ENCODE data around the gene RBFOX2. TPM values are rescaled to one million over a fixed set of nuclear protein-coding genes. Genes with fewer than 3 reads are reported as not detected.
"Not testable (repeated sequence)": the region's sequence is repeated elsewhere in the genome, so short reads cannot be mapped to it uniquely, and the experiment has no call there.

The RBFOX2 gene
- total RNA-seq, 1 donor from 2014 or later: 200 TPM

DNA sequence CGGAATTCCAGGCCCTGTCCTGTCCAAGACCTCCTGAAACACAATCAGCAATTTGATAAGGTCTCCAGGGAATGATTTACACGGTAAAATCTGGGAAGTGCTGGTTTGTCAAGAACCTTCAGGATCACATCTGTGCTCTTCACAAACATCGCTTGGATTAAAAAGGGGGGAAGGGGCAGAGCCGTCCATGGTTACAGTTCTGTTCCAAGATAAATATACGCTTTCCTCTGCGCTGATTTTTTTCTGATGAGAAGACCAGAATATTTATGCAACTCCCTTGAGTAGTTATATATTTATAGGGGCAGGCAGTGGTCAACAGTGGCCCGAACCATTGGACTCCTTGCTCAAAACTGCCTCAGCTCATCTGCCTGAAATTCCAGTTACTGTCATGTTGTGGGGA lies 320.2 kb downstream of the RBFOX2 start:
- no peaks in the 10 kb centered on the region for H3K36me3 ChIP-seq (ENCODE audit: control insufficient read depth in 3 of 3, insufficient read depth in 3 of 3, low read length in 3 of 3)
- H3K9me3 ChIP-seq (ENCODE audit: control insufficient read depth in 3 of 3, low read length in 3 of 3): peaks cover 0 to 3% (median 0%) of the 10 kb centered on the region in 3 donors
- H3K27me3 ChIP-seq (ENCODE audit: control insufficient read depth in 3 of 3, insufficient read depth in 3 of 3, low read length in 3 of 3): no peaks in the 10 kb centered on the region
- no peaks in the 10 kb centered on the region for H3K4me1 ChIP-seq (ENCODE audit: control insufficient read depth in 3 of 3, insufficient read depth in 3 of 3, low read length in 3 of 3)
- H3K27ac ChIP-seq (ENCODE audit: low read depth, low read length): no peak overlapping the region
- no peak overlapping the region for H3K9ac ChIP-seq (ENCODE audit: low read depth in 1 of 3, low read length in 3 of 3)
- H3K4me3 ChIP-seq (ENCODE audit: low read length in 3 of 3): no peak overlapping the region

DNA sequence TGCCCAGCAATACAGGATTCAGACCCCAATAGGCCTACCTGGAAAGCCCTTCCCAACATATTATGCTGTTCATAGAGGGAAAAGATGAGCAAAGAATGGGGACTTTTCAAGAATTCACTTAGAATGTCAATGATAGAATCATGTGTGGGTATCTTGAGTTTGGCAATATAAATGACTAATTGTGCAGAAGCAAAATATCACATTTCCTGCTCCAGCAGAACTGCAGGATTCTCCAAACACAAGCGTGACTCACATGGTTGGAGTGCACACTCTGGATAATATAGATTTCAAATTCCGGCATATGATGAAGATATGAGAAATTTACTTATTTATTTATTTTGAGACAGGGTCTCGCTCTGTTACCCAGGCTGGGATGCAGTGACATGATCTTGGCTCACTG lies 323.5 kb downstream of the RBFOX2 start:
- no peaks in the 10 kb centered on the region for H3K36me3 ChIP-seq (ENCODE audit: control insufficient read depth in 3 of 3, insufficient read depth in 3 of 3, low read length in 3 of 3)
- no peak overlapping the region for H3K4me3 ChIP-seq (ENCODE audit: low read length in 3 of 3)
- no peaks in the 10 kb centered on the region for H3K9me3 ChIP-seq (ENCODE audit: control insufficient read depth in 3 of 3, low read length in 3 of 3)
- no peak overlapping the region for H3K27ac ChIP-seq (ENCODE audit: low read depth, low read length)
- no peak overlapping the region for H3K9ac ChIP-seq (ENCODE audit: low read depth in 1 of 3, low read length in 3 of 3)
- H3K4me1 ChIP-seq (ENCODE audit: control insufficient read depth in 3 of 3, insufficient read depth in 3 of 3, low read length in 3 of 3): no peaks in the 10 kb centered on the region
- no peaks in the 10 kb centered on the region for H3K27me3 ChIP-seq (ENCODE audit: control insufficient read depth in 3 of 3, insufficient read depth in 3 of 3, low read length in 3 of 3)

DNA sequence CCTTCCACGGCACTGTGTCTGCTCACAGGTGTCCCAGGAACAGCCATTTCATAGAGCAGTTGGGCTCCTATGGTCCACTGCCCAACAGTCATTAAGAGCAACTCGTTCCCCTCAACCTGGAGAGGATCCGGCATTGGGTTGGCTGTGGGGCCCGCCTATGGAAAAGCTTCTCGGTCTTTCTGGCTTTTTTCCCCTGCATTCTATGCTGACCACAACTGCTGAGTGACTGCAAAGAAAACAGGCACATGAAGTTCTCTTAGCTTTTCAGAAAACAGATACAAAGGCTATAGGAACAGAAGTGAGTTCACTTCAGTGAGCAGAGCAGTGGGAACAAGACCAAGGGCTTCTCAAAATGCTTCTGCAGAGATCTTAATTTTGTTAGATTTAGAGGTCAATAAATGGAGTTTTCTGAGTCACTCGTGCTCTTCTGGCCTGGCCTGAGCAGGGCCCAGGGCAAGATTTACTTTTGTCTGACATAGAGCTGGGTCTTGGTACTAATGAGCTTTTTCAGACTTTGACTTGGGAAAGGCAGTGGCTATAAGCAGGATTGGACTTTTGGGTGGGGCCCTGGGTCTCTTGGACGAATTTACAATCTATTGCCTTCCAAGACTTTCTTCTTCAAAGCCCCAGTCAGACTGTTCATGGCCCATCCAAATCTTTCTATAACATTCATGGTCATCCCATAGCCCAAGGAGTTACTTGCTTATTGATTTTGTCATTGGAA lies 324.6 kb downstream of the RBFOX2 start:
- no peaks in the 10 kb centered on the region for H3K9me3 ChIP-seq (ENCODE audit: control insufficient read depth in 3 of 3, low read length in 3 of 3)
- H3K4me1 ChIP-seq (ENCODE audit: control insufficient read depth in 3 of 3, insufficient read depth in 3 of 3, low read length in 3 of 3): no peaks in the 10 kb centered on the region
- H3K27me3 ChIP-seq (ENCODE audit: control insufficient read depth in 3 of 3, insufficient read depth in 3 of 3, low read length in 3 of 3): no peaks in the 10 kb centered on the region
- no peak overlapping the region for H3K27ac ChIP-seq (ENCODE audit: low read depth, low read length)
- H3K4me3 ChIP-seq (ENCODE audit: low read length in 3 of 3): no peak overlapping the region
- H3K9ac ChIP-seq (ENCODE audit: low read depth in 1 of 3, low read length in 3 of 3): no peak overlapping the region
- H3K36me3 ChIP-seq (ENCODE audit: control insufficient read depth in 3 of 3, insufficient read depth in 3 of 3, low read length in 3 of 3): no peaks in the 10 kb centered on the region

DNA sequence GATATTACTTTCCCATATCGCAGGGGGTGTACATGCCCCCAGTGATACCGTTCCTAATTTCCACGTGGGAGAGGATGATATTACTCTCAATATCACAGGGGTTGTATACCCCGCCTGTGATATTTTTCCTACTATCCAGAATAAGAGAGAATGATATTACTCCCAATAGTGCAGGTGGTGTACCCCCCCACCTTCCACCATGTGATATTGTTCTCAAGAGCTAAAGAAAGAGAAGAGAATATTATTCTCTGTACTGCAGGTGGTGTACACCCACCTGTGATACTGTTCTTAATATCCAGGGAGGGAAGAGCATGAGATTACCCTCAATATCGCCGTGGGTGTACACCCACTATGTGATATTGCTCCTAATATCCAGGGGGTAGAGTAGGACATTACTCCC lies 328.8 kb downstream of the RBFOX2 start:
- H3K9ac ChIP-seq (ENCODE audit: low read depth in 1 of 3, low read length in 3 of 3); H3K27me3 ChIP-seq (ENCODE audit: control insufficient read depth in 3 of 3, insufficient read depth in 3 of 3, low read length in 3 of 3); H3K9me3 ChIP-seq (ENCODE audit: control insufficient read depth in 3 of 3, low read length in 3 of 3); H3K4me1 ChIP-seq (ENCODE audit: control insufficient read depth in 3 of 3, insufficient read depth in 3 of 3, low read length in 3 of 3); H3K27ac ChIP-seq (ENCODE audit: low read depth, low read length); H3K4me3 ChIP-seq (ENCODE audit: low read length in 3 of 3); H3K36me3 ChIP-seq (ENCODE audit: control insufficient read depth in 3 of 3, insufficient read depth in 3 of 3, low read length in 3 of 3): not testable (repeated sequence)

DNA sequence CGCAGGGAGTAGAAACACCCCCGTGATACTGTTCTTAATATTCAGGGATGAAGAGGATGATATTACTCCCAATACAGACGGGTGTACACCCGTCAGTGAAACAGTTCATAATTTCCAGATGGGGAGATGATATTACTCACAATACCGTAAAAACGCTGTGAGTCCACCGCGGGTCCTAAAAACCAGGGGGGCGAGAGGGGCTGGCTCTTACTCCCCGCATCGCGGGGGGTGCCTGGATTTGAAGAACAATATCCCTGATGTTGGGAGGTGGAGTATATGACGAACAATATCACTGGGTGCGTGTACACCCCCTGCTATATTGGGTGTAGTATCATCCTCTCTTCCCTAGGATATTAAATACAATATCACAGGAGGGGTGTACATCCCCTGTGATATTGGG lies 331.5 kb downstream of the RBFOX2 start:
- Histone ChIP-seq H3K27ac (ENCODE audit: low read depth, low read length) (no peak overlapping the region), H3K36me3 (ENCODE audit: control insufficient read depth in 3 of 3, insufficient read depth in 3 of 3, low read length in 3 of 3) (no peaks in the 10 kb centered on the region), H3K4me1 (ENCODE audit: control insufficient read depth in 3 of 3, insufficient read depth in 3 of 3, low read length in 3 of 3) (no peaks in the 10 kb centered on the region), H3K9ac (ENCODE audit: low read depth in 1 of 3, low read length in 3 of 3) (no peak overlapping the region), H3K4me3 (ENCODE audit: low read length in 3 of 3) (no peak overlapping the region), H3K9me3 (ENCODE audit: control insufficient read depth in 3 of 3, low read length in 3 of 3) (no peaks in the 10 kb centered on the region), H3K27me3 (ENCODE audit: control insufficient read depth in 3 of 3, insufficient read depth in 3 of 3, low read length in 3 of 3) (no peaks in the 10 kb centered on the region)

DNA sequence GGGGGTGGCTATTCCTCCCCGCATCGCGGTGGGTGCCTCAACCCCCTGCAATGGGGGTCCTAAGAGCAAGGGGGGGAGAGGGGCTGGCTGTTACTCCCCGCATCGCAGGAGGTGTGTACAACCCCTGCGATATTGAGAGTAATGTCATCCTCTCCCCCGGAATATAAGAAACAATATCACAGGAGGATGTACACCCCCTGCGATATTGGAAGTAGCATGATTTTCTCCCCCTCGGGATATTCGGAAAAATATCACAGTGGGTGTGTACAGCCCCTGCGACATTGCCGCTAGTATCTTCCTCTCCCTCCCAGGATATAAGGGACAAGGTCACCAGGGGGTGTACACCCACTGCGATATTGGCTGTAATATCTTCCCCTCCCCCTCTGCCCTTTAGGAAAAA lies 333.4 kb downstream of the RBFOX2 start:
- no peaks in the 10 kb centered on the region for H3K4me1 ChIP-seq (ENCODE audit: control insufficient read depth in 3 of 3, insufficient read depth in 3 of 3, low read length in 3 of 3)
- H3K9me3 ChIP-seq (ENCODE audit: control insufficient read depth in 3 of 3, low read length in 3 of 3): no peaks in the 10 kb centered on the region
- no peaks in the 10 kb centered on the region for H3K36me3 ChIP-seq (ENCODE audit: control insufficient read depth in 3 of 3, insufficient read depth in 3 of 3, low read length in 3 of 3)
- no peaks in the 10 kb centered on the region for H3K27me3 ChIP-seq (ENCODE audit: control insufficient read depth in 3 of 3, insufficient read depth in 3 of 3, low read length in 3 of 3)
- no peak overlapping the region for H3K4me3 ChIP-seq (ENCODE audit: low read length in 3 of 3)
- no peak overlapping the region for H3K27ac ChIP-seq (ENCODE audit: low read depth, low read length)
- no peak overlapping the region for H3K9ac ChIP-seq (ENCODE audit: low read depth in 1 of 3, low read length in 3 of 3)

DNA sequence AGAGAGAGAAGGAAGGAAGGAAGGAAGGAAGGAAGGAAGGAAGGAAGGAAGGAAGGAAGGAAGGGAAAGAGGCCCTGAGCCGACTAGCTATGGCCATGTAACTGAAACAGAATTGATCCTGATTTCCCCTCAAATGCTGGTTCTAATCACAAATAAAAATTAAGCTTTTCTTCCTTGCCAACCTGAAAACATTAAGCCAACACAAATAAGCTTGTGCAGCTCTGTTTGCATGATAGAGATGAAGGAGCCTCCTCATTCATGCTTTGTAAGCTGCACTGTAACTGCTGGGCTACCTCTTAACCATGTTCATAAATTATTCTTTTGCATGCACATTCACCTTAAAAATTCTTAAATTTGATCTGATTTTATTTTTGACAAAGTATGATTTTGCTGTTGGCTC lies 338.6 kb downstream of the RBFOX2 start:
- Histone ChIP-seq H3K36me3 (ENCODE audit: control insufficient read depth in 3 of 3, insufficient read depth in 3 of 3, low read length in 3 of 3) (peaks cover 0 to 3% (median 0%) of the 10 kb centered on the region in 3 donors), H3K4me1 (ENCODE audit: control insufficient read depth in 3 of 3, insufficient read depth in 3 of 3, low read length in 3 of 3) (peaks cover 7 to 10% (median 7%) of the 10 kb centered on the region in 3 donors), H3K9ac (ENCODE audit: low read depth in 1 of 3, low read length in 3 of 3) (no peak overlapping the region), H3K27ac (ENCODE audit: low read depth, low read length) (no peak overlapping the region), H3K9me3 (ENCODE audit: control insufficient read depth in 3 of 3, low read length in 3 of 3) (no peaks in the 10 kb centered on the region), H3K4me3 (ENCODE audit: low read length in 3 of 3) (no peak overlapping the region), H3K27me3 (ENCODE audit: control insufficient read depth in 3 of 3, insufficient read depth in 3 of 3, low read length in 3 of 3) (no peaks in the 10 kb centered on the region)

DNA sequence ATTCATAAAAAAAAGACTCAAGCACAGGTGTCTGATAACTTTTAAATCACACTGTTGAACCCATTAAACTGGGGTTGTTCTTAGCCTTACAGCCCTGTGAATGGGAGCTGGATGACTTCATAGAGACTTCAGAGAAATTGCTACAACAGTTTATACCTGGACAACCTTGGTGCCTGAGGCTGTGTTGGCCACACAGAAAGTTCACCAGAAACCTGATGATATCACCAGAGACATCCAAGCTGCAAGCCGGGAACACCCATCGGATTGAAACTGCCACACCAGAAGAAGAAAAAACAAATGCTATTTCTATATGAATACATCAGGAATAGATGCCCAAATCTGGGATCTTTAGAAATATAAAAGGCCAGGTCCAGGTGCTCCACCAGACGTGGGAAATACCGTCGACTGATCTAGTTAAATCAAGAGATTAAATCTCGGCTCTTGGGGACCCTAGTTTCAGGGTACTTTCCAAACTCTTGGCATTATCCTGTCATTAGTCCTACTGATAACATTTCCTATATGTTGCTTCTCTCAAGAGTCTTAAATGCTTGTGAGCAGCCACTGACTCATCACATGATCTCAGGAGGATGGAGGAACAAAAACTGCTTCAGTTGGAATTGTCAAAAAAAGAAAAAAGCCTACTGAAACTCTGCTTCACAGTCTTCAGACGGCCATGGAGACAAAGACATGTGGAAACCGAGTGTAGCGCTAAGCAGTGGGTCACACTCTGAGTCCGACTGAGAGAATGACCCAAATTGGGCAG lies 339.5 kb downstream of the RBFOX2 start:
- H3K4me3 ChIP-seq (ENCODE audit: low read length in 3 of 3): no peak overlapping the region
- H3K9ac ChIP-seq (ENCODE audit: low read depth in 1 of 3, low read length in 3 of 3): no peak overlapping the region
- H3K36me3 ChIP-seq (ENCODE audit: control insufficient read depth in 3 of 3, insufficient read depth in 3 of 3, low read length in 3 of 3): peaks cover 0 to 3% (median 0%) of the 10 kb centered on the region in 3 donors
- H3K4me1 ChIP-seq (ENCODE audit: control insufficient read depth in 3 of 3, insufficient read depth in 3 of 3, low read length in 3 of 3): peaks cover 9 to 18% (median 16%) of the 10 kb centered on the region in 3 donors
- H3K27ac ChIP-seq (ENCODE audit: low read depth, low read length): no peak overlapping the region
- no peaks in the 10 kb centered on the region for H3K9me3 ChIP-seq (ENCODE audit: control insufficient read depth in 3 of 3, low read length in 3 of 3)
- no peaks in the 10 kb centered on the region for H3K27me3 ChIP-seq (ENCODE audit: control insufficient read depth in 3 of 3, insufficient read depth in 3 of 3, low read length in 3 of 3)
